DMS 273 treated with DMSO at 0.1 percent for 48 hours (cell line): ENCODE data around the gene KLF13.
"Not testable (repeated sequence)": the region's sequence is repeated elsewhere in the genome, so short reads cannot be mapped to it uniquely, and the experiment has no call there.

ENCODE experiments used
- DNase-seq: peaks from one replicate; lab custom pipeline; 2025; lab: John Stamatoyannopoulos, UW

The KLF13 gene

GRCh38 chr15:31345606-31346366 is 19.2 kb downstream of the KLF13 start:
- DNase-seq: no peak

DNA sequence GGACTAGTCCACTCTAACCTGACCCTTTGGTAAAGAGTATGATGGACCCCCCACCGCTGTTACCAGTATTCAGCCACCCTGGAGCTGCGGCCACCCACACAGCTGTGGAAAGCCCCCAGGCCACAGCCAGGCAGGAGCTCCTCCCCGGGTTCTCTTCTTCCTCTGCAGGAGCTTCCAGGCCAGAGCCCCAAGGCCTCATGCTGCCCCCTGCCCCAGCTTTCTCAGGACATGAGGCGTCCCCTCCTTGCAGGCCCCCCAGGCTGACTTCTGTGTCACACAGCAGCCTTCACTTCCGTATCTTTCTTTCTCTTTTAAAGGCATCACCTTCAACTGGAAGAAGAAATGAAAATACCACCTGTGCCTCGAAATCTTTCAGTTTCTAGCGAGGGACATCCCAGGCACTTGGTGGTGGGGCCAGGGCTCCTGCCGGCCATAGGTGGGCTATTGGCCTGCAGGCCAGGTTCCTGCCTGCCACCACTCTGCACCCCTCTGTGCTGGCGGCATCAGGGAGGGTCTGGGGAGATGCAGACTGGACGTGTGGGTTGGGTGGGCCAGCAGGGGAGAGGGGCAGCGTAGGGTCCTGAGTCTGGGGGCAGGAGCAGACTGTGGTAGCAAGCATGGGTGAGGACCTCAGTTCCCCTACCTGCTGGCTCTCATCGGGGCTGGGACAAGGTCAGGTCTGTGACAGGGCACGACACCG is 19.9 kb downstream of the KLF13 start:
- no peak for DNase-seq

DNA sequence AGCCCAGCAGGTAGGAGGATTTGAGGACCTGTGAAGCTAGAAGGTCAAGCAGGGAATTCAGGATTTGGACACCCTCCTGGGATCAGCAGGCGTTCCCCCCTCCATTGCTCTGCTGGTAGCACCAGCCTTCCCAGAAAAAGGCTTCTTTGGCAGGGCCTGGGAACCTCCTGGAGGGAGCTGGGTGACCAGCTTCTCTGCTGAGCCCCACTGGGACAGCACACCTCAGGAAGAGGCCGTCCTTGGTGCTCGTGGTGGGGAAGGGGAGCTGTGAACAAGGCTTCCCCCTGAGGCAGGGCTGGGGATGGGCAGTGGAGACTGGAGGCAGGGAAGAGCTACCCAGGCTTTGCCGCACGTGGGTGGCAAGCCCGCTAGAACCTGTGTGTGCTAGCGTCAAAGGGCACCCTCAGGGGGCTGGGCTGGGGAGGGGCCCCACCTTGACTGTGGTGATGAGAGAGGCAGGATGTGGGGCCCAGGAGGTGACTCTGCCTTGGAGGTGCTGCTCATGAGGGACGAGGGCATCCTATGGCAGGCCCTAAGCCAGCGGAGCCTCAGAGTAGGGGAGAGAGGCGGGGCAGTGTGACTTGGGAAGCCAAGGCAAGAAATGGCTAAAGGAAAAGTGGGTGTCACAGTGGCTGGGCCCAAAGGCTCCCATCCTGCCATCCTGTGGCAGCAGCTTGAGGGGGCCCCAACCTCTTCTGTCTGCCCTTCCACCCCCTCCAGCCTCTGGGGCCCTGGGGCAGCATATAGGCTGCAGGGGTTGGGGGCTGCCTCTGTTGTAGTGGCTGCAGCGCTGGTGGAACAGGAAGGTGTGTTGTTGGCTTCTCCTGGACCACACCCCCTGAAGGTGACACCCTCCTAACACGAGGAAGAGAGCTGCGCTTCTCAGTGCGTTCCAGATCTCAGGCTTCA is 20.7 kb downstream of the KLF13 start:
- DNase-seq: no peak

- no peak for DNase-seq
Observed at GRCh38 chr15:31347981-31348803, 21.6 kb downstream of the KLF13 start.

DNA sequence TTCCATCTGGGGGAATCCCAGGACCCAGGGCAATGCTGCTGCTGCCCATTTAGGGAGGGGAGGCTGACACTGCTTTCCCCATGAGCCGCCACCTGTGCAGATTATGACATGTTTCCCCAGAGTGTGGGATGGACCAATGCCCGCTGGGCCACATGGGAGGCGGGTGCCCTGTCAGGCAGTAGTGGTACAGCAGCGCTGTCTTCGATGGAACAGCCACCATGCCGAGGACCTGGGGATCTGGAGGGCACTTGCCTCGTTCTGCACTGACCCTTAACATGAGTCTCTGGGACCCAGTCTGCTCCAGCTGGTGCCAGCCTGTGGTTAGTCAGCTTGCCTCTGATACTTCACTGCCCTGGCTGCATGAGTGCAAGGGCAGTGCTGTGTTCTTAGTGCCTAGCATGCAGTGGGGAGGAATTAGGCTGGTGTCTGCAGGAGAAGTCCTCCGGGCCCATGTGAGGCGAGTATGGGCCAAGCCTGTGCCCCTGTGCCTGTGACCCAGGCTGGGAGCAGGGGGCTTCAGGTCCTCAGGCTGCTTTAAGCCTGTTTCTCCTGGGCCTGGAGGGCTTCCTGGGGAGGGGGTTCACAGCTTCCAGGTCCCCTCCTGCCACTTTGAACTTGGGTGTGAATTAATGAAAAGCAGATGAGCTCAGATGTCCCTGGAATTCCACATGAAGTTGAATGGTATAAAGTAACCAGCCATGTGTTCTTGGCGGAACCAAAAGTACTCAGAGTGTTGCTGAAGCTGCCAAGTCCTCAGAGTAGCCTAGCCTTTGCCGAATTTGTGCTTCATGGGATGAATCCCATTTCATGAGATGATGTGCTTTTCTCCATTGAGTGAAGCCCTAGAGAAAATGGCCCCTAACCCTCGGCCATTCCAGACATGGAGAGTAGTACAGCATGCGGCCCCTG is 22.9 kb downstream of the KLF13 start:
- no peak for DNase-seq

DNA sequence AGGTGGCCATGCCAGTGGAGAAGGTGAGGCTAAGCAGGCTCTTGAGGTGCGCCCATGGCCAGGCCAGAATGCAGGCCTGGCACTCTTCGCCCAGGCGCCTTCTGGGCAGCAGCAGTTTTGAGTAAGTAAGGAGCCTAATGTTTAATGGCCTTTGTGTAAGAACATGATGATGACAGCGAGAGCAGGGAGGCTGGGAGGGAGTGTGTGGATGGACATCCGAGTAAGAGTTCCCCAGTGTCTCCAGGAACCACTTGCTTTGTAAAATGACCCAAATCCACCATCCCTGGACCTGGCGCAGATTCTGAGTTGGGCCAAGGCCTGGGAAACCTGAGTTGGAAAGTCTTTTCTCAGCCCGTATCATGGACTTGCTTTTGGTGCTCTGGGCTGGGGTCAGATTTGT is 24.1 kb downstream of the KLF13 start:
- no peak for DNase-seq

DNA sequence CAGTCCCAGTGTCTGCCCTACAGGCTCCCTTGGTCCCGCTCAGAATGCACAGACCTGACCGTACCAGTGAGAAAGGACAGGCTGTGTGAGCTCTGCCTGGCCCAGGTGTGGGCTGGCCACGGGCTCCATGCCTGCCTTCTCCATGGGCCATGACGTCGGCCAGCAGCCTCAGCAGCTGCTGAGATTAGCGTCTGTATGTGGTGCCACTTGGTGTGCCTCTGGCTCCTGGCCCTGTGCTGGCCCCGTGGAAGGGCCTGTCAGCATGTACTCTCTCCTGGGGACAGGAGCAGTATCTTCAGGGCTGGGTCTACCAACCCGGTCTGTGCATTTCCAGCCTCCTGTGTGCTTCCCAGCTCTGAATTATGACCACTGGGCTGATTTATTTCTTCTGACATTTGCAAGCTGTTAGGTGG is 25.7 kb downstream of the KLF13 start:
- peak; percentile 16 for DNase-seq

GRCh38 chr15:31352911-31353811 is 26.5 kb downstream of the KLF13 start:
- peak; percentile 74 for DNase-seq

DNA sequence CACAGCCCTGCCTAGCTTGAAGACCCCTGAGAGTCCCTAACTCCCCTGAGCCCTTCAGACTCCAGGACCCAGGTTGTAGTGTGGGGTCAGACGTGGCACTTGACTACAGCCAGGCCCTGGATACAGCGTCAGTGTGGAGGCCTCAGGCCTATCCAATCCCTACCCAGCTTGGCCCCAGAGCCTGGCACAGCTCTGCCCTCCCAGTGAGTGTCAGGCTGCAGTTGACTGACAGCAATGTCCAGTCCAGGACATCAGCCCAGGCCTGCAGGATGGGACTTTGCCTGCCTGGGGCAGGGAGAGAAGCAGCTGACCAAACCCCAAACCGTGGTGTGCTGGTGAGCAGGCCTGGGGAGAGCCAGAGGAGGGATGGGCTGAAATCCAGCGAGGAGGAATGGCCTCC is 27.3 kb downstream of the KLF13 start:
- no peak for DNase-seq

GRCh38 chr15:31356097-31356496 is 29.5 kb downstream of the KLF13 start:
- not testable (repeated sequence) for DNase-seq

- no peak for DNase-seq
Observed at GRCh38 chr15:31357148-31357547, 30.5 kb downstream of the KLF13 start.

GRCh38 chr15:31358163-31358562 is 31.5 kb downstream of the KLF13 start:
- no peak for DNase-seq

DNA sequence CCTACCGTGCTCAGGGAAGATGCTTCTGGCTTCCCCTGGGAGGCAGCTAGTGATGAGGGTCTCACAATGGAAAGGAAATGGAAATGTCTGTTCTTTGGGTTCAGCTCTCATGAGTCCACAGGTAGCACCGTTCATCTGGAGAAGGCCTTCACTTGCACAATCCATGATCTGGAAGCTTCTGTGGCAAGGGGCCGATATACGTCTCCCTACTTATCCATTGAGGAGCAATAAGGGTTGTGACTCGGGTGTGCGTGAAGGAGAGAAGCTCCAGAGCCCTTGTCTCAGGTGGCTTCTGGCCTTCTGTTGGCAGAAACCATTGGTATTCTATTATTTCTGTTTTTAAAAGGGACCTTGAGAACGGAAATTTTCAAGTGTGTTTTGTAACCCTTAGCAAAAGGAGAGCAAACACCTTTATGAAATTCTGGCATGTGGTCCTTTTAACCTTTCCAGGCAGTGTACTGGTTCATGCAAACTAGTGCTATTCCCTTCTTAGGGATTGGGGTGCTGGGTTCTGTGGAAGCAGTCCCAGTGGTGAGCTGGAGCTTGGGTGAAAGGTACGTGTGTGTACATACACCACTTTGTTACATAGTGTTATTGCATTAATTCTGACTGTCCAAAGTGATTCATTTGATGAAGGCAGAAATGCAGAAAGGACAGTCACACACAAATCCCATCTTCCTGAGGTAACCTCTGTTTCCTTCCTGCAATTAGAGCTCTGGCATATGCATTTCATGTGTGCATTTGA is 32.5 kb downstream of the KLF13 start:
- no peak for DNase-seq

GRCh38 chr15:31359702-31360111 is 33.1 kb downstream of the KLF13 start:
- DNase-seq: no peak

DNA sequence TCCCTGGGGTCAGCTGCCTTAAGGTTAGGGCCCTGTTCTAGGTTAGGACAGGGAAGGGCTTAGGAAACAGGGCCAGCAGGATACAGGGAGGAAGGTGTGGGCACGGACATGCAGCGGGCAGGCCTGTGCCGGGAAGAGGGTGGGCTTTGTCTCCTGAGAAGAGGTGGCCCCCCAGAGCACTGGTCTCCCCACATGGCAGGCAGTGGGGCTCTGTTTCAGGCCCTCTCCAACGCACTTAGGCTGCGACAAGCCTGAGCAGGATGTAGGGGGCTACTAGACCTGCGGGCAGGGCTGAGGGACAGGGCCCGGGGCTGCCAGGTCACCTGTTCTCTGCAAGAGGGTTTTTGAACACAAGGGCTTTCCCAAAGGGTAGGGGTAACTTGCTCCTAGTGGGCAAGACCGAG is 33.5 kb downstream of the KLF13 start:
- DNase-seq: no peak

- DNase-seq: no peak
Observed at GRCh38 chr15:31360843-31361763, 34.5 kb downstream of the KLF13 start.

DNA sequence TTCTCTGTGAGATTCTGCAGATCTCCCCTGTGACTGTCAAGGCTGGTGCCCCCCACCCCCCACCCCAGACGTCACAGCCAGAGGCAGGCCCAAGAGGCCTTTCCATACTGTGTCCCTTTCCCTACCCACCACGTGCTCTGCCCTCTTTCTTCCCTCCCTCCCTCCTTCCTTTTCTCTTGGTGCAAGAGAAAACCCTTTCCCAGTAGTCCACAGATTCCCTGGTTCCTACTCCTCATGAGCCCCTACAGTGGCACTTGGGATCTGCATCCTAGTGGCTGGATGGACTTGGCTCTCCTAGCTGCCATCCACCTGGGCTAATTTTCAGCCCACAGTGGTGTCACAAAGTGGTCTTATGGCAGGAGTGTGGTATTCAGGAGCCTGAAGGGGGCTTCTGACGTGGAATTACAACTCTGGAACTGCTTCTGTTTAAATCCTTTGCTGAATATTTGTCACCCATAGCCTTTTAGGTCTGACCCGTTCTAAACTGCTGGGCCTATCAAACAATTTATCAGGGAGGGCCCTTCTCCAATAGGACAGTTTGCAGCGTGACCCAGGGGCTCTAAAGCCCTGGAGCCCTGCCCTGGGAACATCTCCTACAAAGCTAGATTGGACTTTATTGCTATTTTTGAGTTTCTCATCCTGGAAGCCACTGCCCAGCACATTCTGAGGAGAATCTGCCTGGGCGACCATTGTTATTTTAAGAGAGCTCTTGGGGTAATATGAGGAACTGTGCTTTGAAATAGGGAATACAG is 35.3 kb downstream of the KLF13 start:
- DNase-seq: no peak
